HepG2 (cell line): Measurements from ENCODE around the gene CEP20. TPM values are rescaled to one million over a fixed set of nuclear protein-coding genes. Genes with fewer than 3 reads are reported as not detected.

Experiments
- AFF4 ChIP-seq: sonication (generic); formaldehyde crosslinking; IDR thresholded peaks from 2 replicates; pipeline ENCODE4 v1.4.0; 2020; ENCODE audit warnings: missing genetic modification reagents
- HOXD1 ChIP-seq: sonication (generic); formaldehyde crosslinking; IDR thresholded peaks from 2 replicates; pipeline ENCODE4 v1.5.0; 2020; ENCODE audit warnings: missing genetic modification reagents
- MTF1 ChIP-seq: sonication (generic); formaldehyde crosslinking; IDR thresholded peaks from 2 replicates; pipeline ENCODE4 v1.5.0; 2020; ENCODE audit warnings: missing genetic modification reagents
- NFE2L1 ChIP-seq: sonication (generic); formaldehyde crosslinking; IDR thresholded peaks from 2 replicates; pipeline ENCODE4 v1.4.0; 2020; ENCODE audit warnings: missing genetic modification reagents, mild to moderate bottlenecking, borderline replicate concordance
- ONECUT2 ChIP-seq: sonication (generic); formaldehyde crosslinking; IDR thresholded peaks from 2 replicates; pipeline ENCODE4 v1.4.0; 2020; ENCODE audit warnings: missing genetic modification reagents
- RCOR2 ChIP-seq: IDR thresholded peaks from 2 replicates; pipeline ENCODE4 v1.6.1; 2016; ENCODE audit warnings: missing biosample characterization, missing genetic modification reagents
- RELA ChIP-seq: sonication (generic); formaldehyde crosslinking; IDR thresholded peaks from 2 replicates; pipeline ENCODE4 v1.4.0; 2020; ENCODE audit warnings: missing genetic modification reagents
- TFDP1 ChIP-seq: IDR thresholded peaks from 2 replicates; pipeline ENCODE4 v1.6.1; 2016; ENCODE audit warnings: missing compliant biosample characterization, missing genetic modification reagents, borderline replicate concordance
- TRIM24 ChIP-seq: sonication (generic); formaldehyde crosslinking; IDR thresholded peaks from 2 replicates; pipeline ENCODE4 v1.8.0; 2022; ENCODE audit warnings: mild to moderate bottlenecking, missing genetic modification reagents
- ZBTB26 ChIP-seq: IDR thresholded peaks from 2 replicates; pipeline ENCODE4 v1.6.1; 2016; ENCODE audit warnings: missing compliant biosample characterization, missing genetic modification reagents, borderline replicate concordance
- ZBTB38 ChIP-seq: sonication (generic); formaldehyde crosslinking; IDR thresholded peaks from 2 replicates; pipeline ENCODE4 v1.5.1; 2020; ENCODE audit warnings: mild to moderate bottlenecking, missing genetic modification reagents
- ZC3H4 ChIP-seq: sonication (generic); formaldehyde crosslinking; IDR thresholded peaks from 2 replicates; pipeline ENCODE4 v1.4.0; 2020; ENCODE audit warnings: missing genetic modification reagents, borderline replicate concordance
- ZNF253 ChIP-seq: sonication (generic); formaldehyde crosslinking; IDR thresholded peaks from 2 replicates; pipeline ENCODE4 v1.8.0; 2022; ENCODE audit warnings: mild to moderate bottlenecking, missing genetic modification reagents, borderline replicate concordance
- ZNF256 ChIP-seq: sonication (generic); formaldehyde crosslinking; conservative IDR thresholded peaks from 2 replicates; pipeline ENCODE4 v1.4.0; 2020; ENCODE audit warnings: missing genetic modification reagents
- ZNF564 ChIP-seq: sonication (generic); formaldehyde crosslinking; IDR thresholded peaks from 2 replicates; pipeline ENCODE4 v1.8.1; 2023; ENCODE audit warnings: mild to moderate bottlenecking, missing genetic modification reagents
- ZNF720 ChIP-seq: sonication (generic); formaldehyde crosslinking; IDR thresholded peaks from 2 replicates; pipeline ENCODE4 v1.4.0; 2020; ENCODE audit warnings: missing genetic modification reagents
- polyA plus RNA-seq, 8 experiments: library from polyadenylated mRNA; depleted of rRNA in 3 of 8; stranded (reverse) in 7 of 8; unstranded in 1 of 8; fragments of >200 nt; fragmentation: Illumina TruSeq in 4 of 8; extraction: Trizol in 4 of 8; gene quantifications; 2 replicates each; pipeline versions ENCODE4 v1.2.1 to v1.2.3, GENCODE V29; 2011 to 2016; ENCODE audit warnings: low read depth in 4 of 8, missing spikeins in 1 of 8, mixed read lengths in 1 of 8; ENCODE audit not compliant: insufficient read depth in 1 of 8
- total RNA-seq, 5 experiments: library from RNA; depleted of rRNA; stranded (reverse); fragments of >200 nt; fragmentation: Illumina TruSeq; extraction: Trizol; gene quantifications; 2 replicates each; pipeline ENCODE4 v1.2.3, GENCODE V29; 2016; ENCODE audit warnings: low read depth in 1 of 5
- TF ChIP-seq, protein P1 (sequence below): sonication (generic); formaldehyde crosslinking; conservative IDR thresholded peaks from 2 replicates; pipeline ENCODE4 v1.4.0; 2020; ENCODE audit warnings: missing genetic modification reagents

The CEP20 gene
- total and polyA plus RNA-seq, 2 of the 13 experiments (the other 11 are each of a cell fraction or from before 2014, with no cell fraction given): 53.0 to 54.1 TPM

- TF ChIP-seq AFF4 (CRISPR knock-in tag) (no peak), ZNF256 (CRISPR knock-in tag) (0 out of 2 replicates have a peak, but pooled peaks have one; percentile 32), RCOR2 (CRISPR knock-in tag) (0 out of 2 replicates have a peak, but pooled peaks have one; percentile 18), RELA (CRISPR knock-in tag) (0 out of 2 replicates have a peak, but pooled peaks have one; percentile 31), ONECUT2 (CRISPR knock-in tag) (no peak), NFE2L1 (CRISPR knock-in tag) (no peak), ZC3H4 (no peak), HOXD1 (CRISPR knock-in tag) (0 out of 2 replicates have a peak, but pooled peaks have one; percentile 26), ZNF720 (CRISPR knock-in tag) (no peak), ZNF564 (no peak), TRIM24 (no peak), ZBTB38 (CRISPR knock-in tag) (peak; percentile 50; the same call in 1 of the 2 replicates), MTF1 (CRISPR knock-in tag) (no peak), TFDP1 (CRISPR knock-in tag) (no peak), ZBTB26 (no peak), ZNF253 (CRISPR knock-in tag) (no peak)
- TF ChIP-seq, protein P1, sequence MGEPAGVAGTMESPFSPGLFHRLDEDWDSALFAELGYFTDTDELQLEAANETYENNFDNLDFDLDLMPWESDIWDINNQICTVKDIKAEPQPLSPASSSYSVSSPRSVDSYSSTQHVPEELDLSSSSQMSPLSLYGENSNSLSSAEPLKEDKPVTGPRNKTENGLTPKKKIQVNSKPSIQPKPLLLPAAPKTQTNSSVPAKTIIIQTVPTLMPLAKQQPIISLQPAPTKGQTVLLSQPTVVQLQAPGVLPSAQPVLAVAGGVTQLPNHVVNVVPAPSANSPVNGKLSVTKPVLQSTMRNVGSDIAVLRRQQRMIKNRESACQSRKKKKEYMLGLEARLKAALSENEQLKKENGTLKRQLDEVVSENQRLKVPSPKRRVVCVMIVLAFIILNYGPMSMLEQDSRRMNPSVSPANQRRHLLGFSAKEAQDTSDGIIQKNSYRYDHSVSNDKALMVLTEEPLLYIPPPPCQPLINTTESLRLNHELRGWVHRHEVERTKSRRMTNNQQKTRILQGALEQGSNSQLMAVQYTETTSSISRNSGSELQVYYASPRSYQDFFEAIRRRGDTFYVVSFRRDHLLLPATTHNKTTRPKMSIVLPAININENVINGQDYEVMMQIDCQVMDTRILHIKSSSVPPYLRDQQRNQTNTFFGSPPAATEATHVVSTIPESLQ (CRISPR knock-in tag): no peak
Measured at GRCh38 chr16:15928261-15929104, 40.1 kb upstream of the CEP20 start (continued).
